HepG2 (cell line): ENCODE measurements around the gene CFD. TPM values are rescaled to one million over a fixed set of nuclear protein-coding genes. Genes with fewer than 3 reads are reported as not detected.
A peak's percentile ranks its signal among the peaks of the same experiment; 100 is the strongest.

Source experiments
- AGO2 ChIP-seq: fragments of 200-400 bp; formaldehyde crosslinking; optimal IDR thresholded peaks from 2 replicates; pipeline ENCODE3; 2017; ENCODE audit warnings: mild to moderate bottlenecking, low read depth, low read length, moderate library complexity
- CENPX ChIP-seq: sonication (generic); formaldehyde crosslinking; IDR thresholded peaks from 2 replicates; pipeline ENCODE4 v1.9.0; 2021; ENCODE audit warnings: mild to moderate bottlenecking, missing genetic modification reagents, moderate library complexity
- ELF3 ChIP-seq: IDR thresholded peaks from 2 replicates; pipeline ENCODE4 v1.6.1; 2016; ENCODE audit warnings: missing genetic modification reagents, missing compliant biosample characterization
- EP300 ChIP-seq, 3 experiments: sonication (generic) in 1 of 3; formaldehyde crosslinking in 1 of 3; IDR thresholded peaks; 2 replicates each; pipeline versions ENCODE4 v1.5.1 to v1.6.1; 2011 to 2020; ENCODE audit warnings: low read depth in 2 of 3, low read length in 2 of 3, borderline replicate concordance in 1 of 3, improper control_type of control experiment in 1 of 3, mild to moderate bottlenecking in 1 of 3, missing genetic modification reagents in 1 of 3, moderate library complexity in 1 of 3
- KLF12 ChIP-seq: sonication (generic); formaldehyde crosslinking; IDR thresholded peaks from 2 replicates; pipeline ENCODE4 v1.4.0; 2020; ENCODE audit warnings: missing genetic modification reagents, borderline replicate concordance
- MYNN ChIP-seq: sonication (generic); formaldehyde crosslinking; IDR thresholded peaks from 2 replicates; pipeline ENCODE4 v1.4.0; 2020; ENCODE audit warnings: mild to moderate bottlenecking, low read depth, missing genetic modification reagents
- NFIB ChIP-seq: sonication (generic); formaldehyde crosslinking; IDR thresholded peaks from 2 replicates; pipeline ENCODE4 v1.9.0; 2021; ENCODE audit warnings: missing genetic modification reagents, mild to moderate bottlenecking, borderline replicate concordance
- PCBP2 ChIP-seq: fragments of 200-400 bp; formaldehyde crosslinking; optimal IDR thresholded peaks from 2 replicates; pipeline ENCODE3; 2018; ENCODE audit warnings: low read length, low read depth; ENCODE audit not compliant: poor library complexity, severe bottlenecking
- PHF5A ChIP-seq: IDR thresholded peaks from one replicate; pipeline ENCODE4 v1.6.1; 2018; ENCODE audit warnings: low read depth, missing genetic modification reagents; ENCODE audit not compliant: unreplicated experiment
- REPIN1 ChIP-seq: sonication (generic); formaldehyde crosslinking; IDR thresholded peaks from 2 replicates; pipeline ENCODE4 v1.8.0; 2022; ENCODE audit warnings: missing genetic modification reagents, low read depth, mild to moderate bottlenecking, borderline replicate concordance
- SKI ChIP-seq: fragments of 450-650 bp; IDR thresholded peaks from one replicate; pipeline ENCODE4 v1.6.1; 2018; ENCODE audit warnings: mild to moderate bottlenecking; ENCODE audit not compliant: partially characterized antibody
- SMARCC2 ChIP-seq: fragments of 450-650 bp; IDR thresholded peaks from 2 replicates; pipeline ENCODE4 v1.6.1; 2017; ENCODE audit warnings: antibody characterized with exemption, mild to moderate bottlenecking
- ZBTB26 ChIP-seq: IDR thresholded peaks from 2 replicates; pipeline ENCODE4 v1.6.1; 2016; ENCODE audit warnings: missing compliant biosample characterization, missing genetic modification reagents, borderline replicate concordance
- ZFP62 ChIP-seq: sonication (generic); formaldehyde crosslinking; IDR thresholded peaks from 2 replicates; pipeline ENCODE4 v1.4.0; 2020; ENCODE audit warnings: missing genetic modification reagents
- ZFX ChIP-seq: sonication (generic); formaldehyde crosslinking; IDR thresholded peaks from 2 replicates; pipeline ENCODE4 v1.4.0; 2020; ENCODE audit warnings: mild to moderate bottlenecking, low read depth, missing genetic modification reagents, moderate library complexity
- ZNF101 ChIP-seq: sonication (generic); formaldehyde crosslinking; IDR thresholded peaks from 2 replicates; pipeline ENCODE4 v1.4.0; 2020; ENCODE audit warnings: mild to moderate bottlenecking, low read depth, missing genetic modification reagents, borderline replicate concordance
- ZNF24 ChIP-seq: fragments of 450-650 bp; IDR thresholded peaks from 2 replicates; pipeline ENCODE4 v1.6.1; 2017; ENCODE audit warnings: antibody characterized with exemption, mild to moderate bottlenecking
- polyA plus RNA-seq, 8 experiments: library from polyadenylated mRNA; depleted of rRNA in 3 of 8; stranded (reverse) in 7 of 8; unstranded in 1 of 8; fragments of >200 nt; fragmentation: Illumina TruSeq in 4 of 8; extraction: Trizol in 4 of 8; gene quantifications; 2 replicates each; pipeline versions ENCODE4 v1.2.1 to v1.2.3, GENCODE V29; 2011 to 2016; ENCODE audit warnings: low read depth in 4 of 8, missing spikeins in 1 of 8, mixed read lengths in 1 of 8; ENCODE audit not compliant: insufficient read depth in 1 of 8
- total RNA-seq, 5 experiments: library from RNA; depleted of rRNA; stranded (reverse); fragments of >200 nt; fragmentation: Illumina TruSeq; extraction: Trizol; gene quantifications; 2 replicates each; pipeline ENCODE4 v1.2.3, GENCODE V29; 2016; ENCODE audit warnings: low read depth in 1 of 5
- TF ChIP-seq, protein P1 (sequence below): sonication (generic); formaldehyde crosslinking; IDR thresholded peaks from 2 replicates; pipeline ENCODE4 v1.5.0; 2020; ENCODE audit warnings: missing genetic modification reagents
- TF ChIP-seq, protein P2 (sequence below): sonication (generic); formaldehyde crosslinking; IDR thresholded peaks from 2 replicates; pipeline ENCODE4 v1.5.0; 2020; ENCODE audit warnings: missing genetic modification reagents
- TF ChIP-seq, protein P3 (sequence below): sonication (generic); formaldehyde crosslinking; IDR thresholded peaks from 2 replicates; pipeline ENCODE4 v1.4.0; 2020; ENCODE audit warnings: missing genetic modification reagents
- TF ChIP-seq, protein P4 (sequence below): IDR thresholded peaks from 2 replicates; pipeline ENCODE4 v1.6.1; 2016; ENCODE audit warnings: missing biosample characterization, missing genetic modification reagents, low read depth

Gene CFD
- total and polyA plus RNA-seq, 2 of the 13 experiments (the other 11 are each of a cell fraction or from before 2014, with no cell fraction given), result 2.3 to 4.6 TPM

GRCh38 chr19:892894-893689 lies 33.6 kb downstream of the CFD start, which contains the start of the genes MED16 and RNU6-9 (continued):
- TF ChIP-seq ZBTB26 (CRISPR knock-in tag), result no peak
- no peak for TF ChIP-seq CENPX (CRISPR knock-in tag)
- no peak for TF ChIP-seq SKI
- peak; percentile 95 for TF ChIP-seq ZNF24
- no peak for TF ChIP-seq AGO2
- peak; percentile 97 for TF ChIP-seq ZFX
- no peak for TF ChIP-seq NFIB (CRISPR knock-in tag)
- TF ChIP-seq, protein P1, sequence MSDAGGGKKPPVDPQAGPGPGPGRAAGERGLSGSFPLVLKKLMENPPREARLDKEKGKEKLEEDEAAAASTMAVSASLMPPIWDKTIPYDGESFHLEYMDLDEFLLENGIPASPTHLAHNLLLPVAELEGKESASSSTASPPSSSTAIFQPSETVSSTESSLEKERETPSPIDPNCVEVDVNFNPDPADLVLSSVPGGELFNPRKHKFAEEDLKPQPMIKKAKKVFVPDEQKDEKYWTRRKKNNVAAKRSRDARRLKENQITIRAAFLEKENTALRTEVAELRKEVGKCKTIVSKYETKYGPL, result peak; percentile 18; the same call in 1 of the 2 replicates
- TF ChIP-seq, protein P2, sequence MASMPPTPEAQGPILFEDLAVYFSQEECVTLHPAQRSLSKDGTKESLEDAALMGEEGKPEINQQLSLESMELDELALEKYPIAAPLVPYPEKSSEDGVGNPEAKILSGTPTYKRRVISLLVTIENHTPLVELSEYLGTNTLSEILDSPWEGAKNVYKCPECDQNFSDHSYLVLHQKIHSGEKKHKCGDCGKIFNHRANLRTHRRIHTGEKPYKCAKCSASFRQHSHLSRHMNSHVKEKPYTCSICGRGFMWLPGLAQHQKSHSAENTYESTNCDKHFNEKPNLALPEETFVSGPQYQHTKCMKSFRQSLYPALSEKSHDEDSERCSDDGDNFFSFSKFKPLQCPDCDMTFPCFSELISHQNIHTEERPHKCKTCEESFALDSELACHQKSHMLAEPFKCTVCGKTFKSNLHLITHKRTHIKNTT, result no peak
- no peak for TF ChIP-seq MYNN (CRISPR knock-in tag)
- TF ChIP-seq ZNF101, result no peak
- no peak for TF ChIP-seq ZFP62 (CRISPR knock-in tag)
- TF ChIP-seq REPIN1, result 0 out of 2 replicates have a peak, but pooled peaks have one; percentile 30
- 0 out of 2 replicates have a peak, but pooled peaks have one; percentile 43 for TF ChIP-seq ELF3 (CRISPR knock-in tag)
- TF ChIP-seq, protein P3, sequence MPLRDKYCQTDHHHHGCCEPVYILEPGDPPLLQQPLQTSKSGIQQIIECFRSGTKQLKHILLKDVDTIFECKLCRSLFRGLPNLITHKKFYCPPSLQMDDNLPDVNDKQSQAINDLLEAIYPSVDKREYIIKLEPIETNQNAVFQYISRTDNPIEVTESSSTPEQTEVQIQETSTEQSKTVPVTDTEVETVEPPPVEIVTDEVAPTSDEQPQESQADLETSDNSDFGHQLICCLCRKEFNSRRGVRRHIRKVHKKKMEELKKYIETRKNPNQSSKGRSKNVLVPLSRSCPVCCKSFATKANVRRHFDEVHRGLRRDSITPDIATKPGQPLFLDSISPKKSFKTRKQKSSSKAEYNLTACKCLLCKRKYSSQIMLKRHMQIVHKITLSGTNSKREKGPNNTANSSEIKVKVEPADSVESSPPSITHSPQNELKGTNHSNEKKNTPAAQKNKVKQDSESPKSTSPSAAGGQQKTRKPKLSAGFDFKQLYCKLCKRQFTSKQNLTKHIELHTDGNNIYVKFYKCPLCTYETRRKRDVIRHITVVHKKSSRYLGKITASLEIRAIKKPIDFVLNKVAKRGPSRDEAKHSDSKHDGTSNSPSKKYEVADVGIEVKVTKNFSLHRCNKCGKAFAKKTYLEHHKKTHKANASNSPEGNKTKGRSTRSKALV (CRISPR knock-in tag), result peak; percentile 49; the same call in 1 of the 2 replicates
- no peak for TF ChIP-seq EP300 (IDR thresholded peaks at IDR 0.05; ENCODE audit: low read depth in 2 of 2, low read length in 2 of 2)
- TF ChIP-seq EP300 (CRISPR knock-in tag; IDR thresholded peaks at IDR 0.05; ENCODE audit: borderline replicate concordance), result no peak
- TF ChIP-seq SMARCC2, result no peak
- peak; percentile 60 for TF ChIP-seq PHF5A
- TF ChIP-seq KLF12 (CRISPR knock-in tag), result peak; percentile 73; the same call in 1 of the 2 replicates
- TF ChIP-seq, protein P4, sequence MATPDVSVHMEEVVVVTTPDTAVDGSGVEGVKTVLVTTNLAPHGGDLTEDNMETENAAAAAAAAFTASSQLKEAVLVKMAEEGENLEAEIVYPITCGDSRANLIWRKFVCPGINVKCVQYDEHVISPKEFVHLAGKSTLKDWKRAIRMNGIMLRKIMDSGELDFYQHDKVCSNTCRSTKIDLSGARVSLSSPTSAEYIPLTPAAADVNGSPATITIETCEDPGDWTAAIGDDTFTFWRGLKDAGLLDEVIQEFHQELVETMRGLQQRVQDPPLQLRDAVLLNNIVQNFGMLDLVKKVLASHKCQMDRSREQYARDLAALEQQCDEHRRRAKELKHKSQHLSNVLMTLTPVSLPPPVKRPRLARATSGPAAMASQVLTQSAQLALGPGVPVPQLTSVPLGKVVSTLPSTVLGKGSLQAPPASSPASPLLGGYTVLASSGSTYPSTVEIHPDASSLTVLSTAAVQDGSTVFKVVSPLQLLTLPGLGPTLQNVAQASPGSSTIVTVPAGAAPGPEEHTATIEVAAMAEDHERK (CRISPR knock-in tag), result no peak
- no peak for TF ChIP-seq PCBP2
